HL-60 (cell line): Measurements from ENCODE around the gene NLGN1.

Experiments used
- SPI1 ChIP-seq: IDR thresholded peaks from 2 replicates; pipeline ENCODE4 v1.6.1; 2012; ENCODE audit warnings: low read depth, mild to moderate bottlenecking, borderline replicate concordance
- TF ChIP-seq, protein P1 (sequence below): IDR thresholded peaks from one replicate; pipeline ENCODE4 v1.5.1; 2011; ENCODE audit warnings: low read length, control low read depth, inconsistent platforms; ENCODE audit not compliant: insufficient read depth

DNA sequence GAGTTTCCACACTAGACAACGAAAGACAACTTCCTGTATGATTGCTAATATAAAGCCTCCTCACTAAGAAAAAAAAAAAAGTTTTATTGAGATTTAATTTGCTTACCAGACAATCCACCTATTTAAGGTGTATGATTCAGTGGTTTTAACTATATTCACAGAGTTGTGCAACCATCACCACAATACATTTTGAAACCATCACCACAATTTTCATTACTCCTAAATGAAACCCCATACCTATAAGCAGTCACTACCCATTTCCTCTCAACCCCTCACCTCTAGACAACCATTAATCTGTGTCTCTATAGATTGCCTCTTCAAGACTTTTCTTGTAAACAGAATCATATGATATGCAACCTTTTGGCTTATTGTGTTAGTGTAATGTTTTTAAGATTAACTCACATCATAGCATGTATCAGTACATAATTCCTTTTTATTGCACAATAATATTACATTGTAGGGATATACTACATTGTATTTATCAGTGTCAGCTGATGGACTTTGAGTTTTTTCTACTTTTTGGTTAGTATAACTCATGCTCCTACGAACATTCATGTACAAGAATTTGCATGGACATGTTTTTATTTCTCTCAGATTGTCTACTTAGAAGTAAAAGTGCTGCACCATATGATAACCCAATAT lies 339.7 kb downstream of the NLGN1 start:
- TF ChIP-seq, protein P1, sequence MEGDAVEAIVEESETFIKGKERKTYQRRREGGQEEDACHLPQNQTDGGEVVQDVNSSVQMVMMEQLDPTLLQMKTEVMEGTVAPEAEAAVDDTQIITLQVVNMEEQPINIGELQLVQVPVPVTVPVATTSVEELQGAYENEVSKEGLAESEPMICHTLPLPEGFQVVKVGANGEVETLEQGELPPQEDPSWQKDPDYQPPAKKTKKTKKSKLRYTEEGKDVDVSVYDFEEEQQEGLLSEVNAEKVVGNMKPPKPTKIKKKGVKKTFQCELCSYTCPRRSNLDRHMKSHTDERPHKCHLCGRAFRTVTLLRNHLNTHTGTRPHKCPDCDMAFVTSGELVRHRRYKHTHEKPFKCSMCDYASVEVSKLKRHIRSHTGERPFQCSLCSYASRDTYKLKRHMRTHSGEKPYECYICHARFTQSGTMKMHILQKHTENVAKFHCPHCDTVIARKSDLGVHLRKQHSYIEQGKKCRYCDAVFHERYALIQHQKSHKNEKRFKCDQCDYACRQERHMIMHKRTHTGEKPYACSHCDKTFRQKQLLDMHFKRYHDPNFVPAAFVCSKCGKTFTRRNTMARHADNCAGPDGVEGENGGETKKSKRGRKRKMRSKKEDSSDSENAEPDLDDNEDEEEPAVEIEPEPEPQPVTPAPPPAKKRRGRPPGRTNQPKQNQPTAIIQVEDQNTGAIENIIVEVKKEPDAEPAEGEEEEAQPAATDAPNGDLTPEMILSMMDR: no peak
- no peak for TF ChIP-seq SPI1
